Measurements from ENCODE around the gene CTTNBP2NL.
"Not testable (repeated sequence)": the region's sequence is repeated elsewhere in the genome, so short reads cannot be mapped to it uniquely, and the experiment has no call there.

Gene CTTNBP2NL

GRCh38 chr1:112462953-112463279, 66.9 kb downstream of the CTTNBP2NL start:
- DNase-seq (ENCODE audit: low read depth, low spot score), result no peak

GRCh38 chr1:112464501-112464900, 68.5 kb downstream of the CTTNBP2NL start:
- DNase-seq (ENCODE audit: low read depth, low spot score), result no peak

GRCh38 chr1:112465122-112465521, 69.1 kb downstream of the CTTNBP2NL start:
- no peak for DNase-seq (ENCODE audit: low read depth, low spot score)

- DNase-seq (ENCODE audit: low read depth, low spot score), result peak; percentile 78
These were observed 70.2 kb downstream of the CTTNBP2NL start for GRCh38 chr1:112466078-112466660.

DNA sequence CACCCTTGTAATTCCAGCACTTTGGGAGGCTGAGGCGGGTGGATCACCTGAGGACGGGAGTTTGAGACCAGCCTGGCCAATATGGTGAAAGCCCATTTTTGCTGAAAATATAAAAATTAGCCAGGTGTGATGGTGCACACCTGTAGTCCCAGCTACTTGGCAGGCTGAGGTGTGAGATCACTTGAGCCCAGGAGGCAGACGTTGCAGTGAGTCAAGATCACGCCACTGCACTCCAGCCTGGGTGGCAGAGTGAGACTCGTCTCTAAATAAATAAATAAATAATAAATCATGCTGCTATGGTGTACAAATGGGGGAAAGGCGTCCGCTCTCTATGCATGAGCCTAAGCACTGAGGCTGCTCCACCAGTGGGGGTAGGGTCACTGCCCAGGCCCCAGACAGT, 74.3 kb downstream of the CTTNBP2NL start:
- DNase-seq (ENCODE audit: low read depth, low spot score), result not testable (repeated sequence)

GRCh38 chr1:112470966-112471365, 75.0 kb downstream of the CTTNBP2NL start:
- DNase-seq (ENCODE audit: low read depth, low spot score), result no peak

- no peak for DNase-seq (ENCODE audit: low read depth, low spot score)
These were observed 76.1 kb downstream of the CTTNBP2NL start for GRCh38 chr1:112472142-112472541.

GRCh38 chr1:112477550-112477949, 81.5 kb downstream of the CTTNBP2NL start:
- no peak for DNase-seq (ENCODE audit: low read depth, low spot score)

DNA sequence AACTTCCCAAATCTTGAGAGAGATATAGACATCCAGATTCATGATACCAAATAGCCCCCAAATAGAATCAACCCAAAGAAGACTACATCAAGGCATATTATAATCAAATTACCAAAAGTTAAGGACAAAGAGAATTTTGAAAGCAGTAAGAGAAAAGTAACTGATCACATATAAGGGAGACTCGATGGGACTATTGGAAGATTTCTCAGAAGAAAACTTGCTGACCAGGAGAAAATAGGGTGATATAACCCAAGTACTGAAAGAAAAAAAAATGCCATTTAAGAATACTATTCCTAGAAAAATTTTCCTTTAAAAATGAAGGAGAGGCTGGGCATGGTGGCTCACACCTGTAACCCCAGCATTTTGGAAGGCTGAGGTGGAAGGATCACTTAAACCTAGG, 82.3 kb downstream of the CTTNBP2NL start:
- DNase-seq (ENCODE audit: low read depth, low spot score), result no peak

GRCh38 chr1:112486063-112486462, 90.0 kb downstream of the CTTNBP2NL start:
- DNase-seq (ENCODE audit: low read depth, low spot score), result not testable (repeated sequence)

DNA sequence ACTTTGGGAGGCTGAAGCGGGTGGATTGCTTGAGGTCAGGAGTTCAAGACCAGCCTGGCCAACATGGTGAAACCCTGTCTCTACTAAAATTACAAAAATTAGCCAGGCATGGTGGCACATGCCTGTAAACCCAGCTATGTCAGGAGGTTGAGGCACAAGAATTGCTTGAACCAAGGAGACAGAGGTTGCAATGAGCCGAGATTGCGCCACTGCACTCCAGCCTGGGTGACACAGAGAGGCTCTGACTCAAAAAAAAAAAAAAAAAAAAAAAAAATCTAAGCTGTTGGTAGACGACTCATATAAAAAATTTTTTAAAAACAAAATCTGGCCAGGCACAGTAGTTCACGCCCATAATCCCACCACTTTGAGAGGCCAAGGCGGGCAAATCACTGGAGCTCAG, 91.7 kb downstream of the CTTNBP2NL start:
- not testable (repeated sequence) for DNase-seq (ENCODE audit: low read depth, low spot score)

DNA sequence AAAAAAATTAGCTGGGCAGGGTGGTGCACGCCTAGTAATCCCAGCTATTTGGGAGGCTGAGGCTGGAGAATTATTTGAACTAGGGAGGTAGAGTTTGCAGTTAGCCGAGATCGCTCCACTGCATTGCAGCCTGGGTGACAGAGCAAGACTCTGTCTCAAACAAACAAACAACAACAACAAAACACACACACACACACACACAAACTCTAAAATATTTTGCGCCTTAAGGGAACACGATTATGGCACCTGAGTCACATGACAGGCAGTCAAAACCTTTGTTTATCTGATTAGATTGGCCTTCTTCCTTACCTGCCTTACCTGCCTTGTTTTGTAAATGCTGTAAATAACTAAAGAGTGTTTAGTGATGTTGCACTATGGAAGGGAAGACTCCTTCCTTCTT, 92.1 kb downstream of the CTTNBP2NL start:
- no peak for DNase-seq (ENCODE audit: low read depth, low spot score)

GRCh38 chr1:112492076-112492475, 96.1 kb downstream of the CTTNBP2NL start:
- DNase-seq (ENCODE audit: low read depth, low spot score), result no peak

GRCh38 chr1:112493351-112493750, 97.3 kb downstream of the CTTNBP2NL start:
- DNase-seq (ENCODE audit: low read depth, low spot score), result no peak

- no peak for DNase-seq (ENCODE audit: low read depth, low spot score)
These were observed 100.3 kb downstream of the CTTNBP2NL start for GRCh38 chr1:112496290-112496689.

- no peak for DNase-seq (ENCODE audit: low read depth, low spot score)
These were observed 106.0 kb downstream of the CTTNBP2NL start for GRCh38 chr1:112501810-112502641.

DNA sequence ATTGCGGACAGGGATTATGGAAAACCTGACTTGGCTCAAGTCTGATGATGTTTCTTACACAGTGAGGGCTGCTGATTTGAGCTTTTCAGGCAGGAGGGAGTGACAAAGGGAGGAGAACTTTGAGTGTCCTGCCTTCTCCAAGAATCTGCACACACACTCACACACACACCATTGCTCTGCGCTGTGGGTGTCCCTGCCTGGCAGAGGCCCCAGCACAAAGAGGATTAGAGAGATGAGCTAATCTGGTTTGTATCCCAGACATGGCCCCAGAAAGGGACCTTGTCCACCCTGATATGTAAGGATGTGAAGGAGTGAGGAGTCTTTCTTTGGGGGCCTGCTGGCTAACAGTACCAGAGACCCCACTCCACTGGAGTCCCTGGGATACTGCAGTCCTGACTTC, 106.8 kb downstream of the CTTNBP2NL start:
- DNase-seq (ENCODE audit: low read depth, low spot score), result no peak

- no peak for DNase-seq (ENCODE audit: low read depth, low spot score)
These were observed 108.1 kb downstream of the CTTNBP2NL start for GRCh38 chr1:112504001-112504660.

DNA sequence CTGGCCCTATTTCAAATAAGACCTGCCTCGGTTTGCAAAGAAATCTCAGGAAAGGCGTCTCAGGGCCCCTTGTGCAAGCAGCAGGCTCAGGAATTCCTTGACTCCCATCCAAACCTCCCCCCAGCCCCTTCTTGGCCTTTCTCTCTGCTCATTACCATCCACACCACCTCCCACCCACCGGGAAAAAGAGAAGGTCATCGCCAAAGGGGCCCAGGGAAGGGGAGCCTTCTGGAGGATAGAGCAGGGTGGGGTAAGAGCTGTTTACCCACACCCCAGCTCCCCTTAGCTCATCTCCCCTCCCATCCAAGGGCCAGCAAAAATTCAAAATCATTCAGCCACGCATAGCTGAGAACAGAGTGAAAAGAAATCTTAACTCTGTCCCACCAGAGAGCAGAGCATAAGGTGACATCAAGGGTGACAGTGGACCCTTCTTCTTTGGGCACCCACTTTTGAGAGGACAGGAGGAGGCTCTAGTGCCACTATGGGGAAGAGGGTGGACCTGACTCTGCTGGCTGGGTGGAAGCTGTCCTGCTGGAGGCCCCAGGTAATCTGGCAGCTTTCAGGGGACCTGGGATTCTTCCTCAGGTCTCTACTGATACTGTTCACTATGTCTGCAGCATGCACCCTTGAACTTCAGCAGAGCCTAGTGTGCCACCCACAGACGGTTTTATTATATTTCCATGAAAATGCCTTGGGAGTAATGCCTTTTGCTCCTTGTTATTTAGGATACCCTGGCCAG, 108.8 kb downstream of the CTTNBP2NL start:
- DNase-seq (ENCODE audit: low read depth, low spot score), result no peak

GRCh38 chr1:112505400-112505785, 109.4 kb downstream of the CTTNBP2NL start:
- DNase-seq (ENCODE audit: low read depth, low spot score), result no peak

GRCh38 chr1:112505878-112506277, 109.9 kb downstream of the CTTNBP2NL start:
- DNase-seq (ENCODE audit: low read depth, low spot score), result no peak

DNA sequence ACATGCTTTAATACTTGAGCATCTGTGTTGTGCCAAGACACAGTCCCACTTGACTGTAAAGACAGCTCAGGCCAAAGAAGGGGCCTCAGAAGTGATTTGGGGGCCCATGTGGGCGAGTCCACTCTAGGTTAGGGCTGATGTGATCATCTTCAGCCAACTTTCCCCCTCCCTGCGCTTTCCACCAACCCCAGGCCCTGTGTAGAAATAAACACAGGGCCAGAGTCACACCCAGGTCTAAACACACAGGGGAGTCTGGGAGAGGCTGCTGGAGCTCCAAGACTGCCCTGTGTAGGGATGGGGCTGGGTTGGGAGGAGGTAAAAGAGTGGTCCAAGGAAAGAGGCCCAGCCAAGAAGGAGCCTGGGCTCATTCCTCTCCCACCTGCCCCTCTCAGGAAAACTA, 110.3 kb downstream of the CTTNBP2NL start:
- no peak for DNase-seq (ENCODE audit: low read depth, low spot score)

Data from iPS DF 19.7 (cell line).